ENCODE data around the gene CADPS.

Gene CADPS

DNA sequence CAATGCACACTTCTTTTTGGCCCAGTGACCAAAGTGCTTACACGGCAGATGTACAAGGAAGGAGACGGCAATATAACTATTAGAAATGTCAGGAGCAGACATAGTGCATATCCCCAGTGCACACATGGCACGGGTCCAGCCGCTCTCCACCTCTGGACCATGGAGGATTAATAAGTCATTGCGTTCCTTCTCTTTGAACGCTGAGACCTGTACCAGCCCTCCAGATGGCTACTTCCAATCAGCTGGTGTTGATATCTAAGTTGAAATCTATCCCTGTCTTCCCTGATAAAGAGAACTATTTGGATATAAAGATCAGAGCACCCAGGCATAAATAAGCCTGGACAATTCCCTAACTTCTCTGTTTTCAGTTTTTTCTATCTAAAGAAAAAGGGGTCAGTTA is 212.5 kb downstream of the CADPS start:
- TF ChIP-seq TAF1 (IDR thresholded peaks at IDR 0.05; ENCODE audit: borderline replicate concordance, insufficient read depth, low read length) (no peak), REST (IDR thresholded peaks at IDR 0.05; ENCODE audit: insufficient read depth in 1 of 2, low read depth in 2 of 2, low read length in 2 of 2) (no peak), FOXP2 (optimal IDR thresholded peaks at IDR 0.05; ENCODE audit: borderline replicate concordance, extremely low read depth, extremely low read length, insufficient read depth) (no peak), POLR2AphosphoS5 (IDR thresholded peaks at IDR 0.05; ENCODE audit: low read depth, low read length) (no peak), SIN3A (IDR thresholded peaks at IDR 0.05; ENCODE audit: borderline replicate concordance, insufficient read depth, low read length) (no peak)

DNA sequence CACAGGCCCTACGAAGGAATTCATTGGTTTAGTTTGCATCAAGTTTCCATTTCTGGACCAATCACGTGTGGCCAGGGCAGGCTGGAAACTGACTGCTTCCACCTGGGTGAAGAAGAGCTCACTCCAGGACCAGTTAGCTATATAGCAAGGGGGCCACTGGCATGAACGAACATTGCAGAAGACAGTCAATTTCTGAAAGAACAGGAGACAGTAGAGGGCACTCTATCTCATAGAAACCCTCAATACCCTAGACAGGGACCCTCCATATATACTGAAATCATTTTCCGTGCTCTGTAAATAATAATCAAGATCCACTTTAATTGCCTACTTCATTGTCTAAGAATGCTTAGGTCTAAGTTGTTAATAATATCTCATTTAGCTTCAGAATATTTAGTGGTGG is 215.6 kb downstream of the CADPS start:
- no peak for TF ChIP-seq FOXP2 (optimal IDR thresholded peaks at IDR 0.05; ENCODE audit: borderline replicate concordance, extremely low read depth, extremely low read length, insufficient read depth)
- TF ChIP-seq SIN3A (IDR thresholded peaks at IDR 0.05; ENCODE audit: borderline replicate concordance, insufficient read depth, low read length) = no peak
- no peak for TF ChIP-seq TAF1 (IDR thresholded peaks at IDR 0.05; ENCODE audit: borderline replicate concordance, insufficient read depth, low read length)
- no peak for TF ChIP-seq POLR2AphosphoS5 (IDR thresholded peaks at IDR 0.05; ENCODE audit: low read depth, low read length)
- no peak for TF ChIP-seq REST (IDR thresholded peaks at IDR 0.05; ENCODE audit: insufficient read depth in 1 of 2, low read depth in 2 of 2, low read length in 2 of 2)

- TF ChIP-seq REST (IDR thresholded peaks at IDR 0.05; ENCODE audit: insufficient read depth in 1 of 2, low read depth in 2 of 2, low read length in 2 of 2) (no peak), TAF1 (IDR thresholded peaks at IDR 0.05; ENCODE audit: borderline replicate concordance, insufficient read depth, low read length) (no peak), POLR2AphosphoS5 (IDR thresholded peaks at IDR 0.05; ENCODE audit: low read depth, low read length) (no peak)
Measured at GRCh38 chr3:62655691-62656063, 219.5 kb downstream of the CADPS start.

GRCh38 chr3:62655056-62655690 is 220.0 kb downstream of the CADPS start:
- TF ChIP-seq TAF1 (IDR thresholded peaks at IDR 0.05; ENCODE audit: borderline replicate concordance, insufficient read depth, low read length) = no peak
- TF ChIP-seq REST (IDR thresholded peaks at IDR 0.05; ENCODE audit: insufficient read depth in 1 of 2, low read depth in 2 of 2, low read length in 2 of 2) = no peak
- no peak for TF ChIP-seq POLR2AphosphoS5 (IDR thresholded peaks at IDR 0.05; ENCODE audit: low read depth, low read length)
- no peak for TF ChIP-seq FOXP2 (optimal IDR thresholded peaks at IDR 0.05; ENCODE audit: borderline replicate concordance, extremely low read depth, extremely low read length, insufficient read depth)
- no peak for TF ChIP-seq SIN3A (IDR thresholded peaks at IDR 0.05; ENCODE audit: borderline replicate concordance, insufficient read depth, low read length)

DNA sequence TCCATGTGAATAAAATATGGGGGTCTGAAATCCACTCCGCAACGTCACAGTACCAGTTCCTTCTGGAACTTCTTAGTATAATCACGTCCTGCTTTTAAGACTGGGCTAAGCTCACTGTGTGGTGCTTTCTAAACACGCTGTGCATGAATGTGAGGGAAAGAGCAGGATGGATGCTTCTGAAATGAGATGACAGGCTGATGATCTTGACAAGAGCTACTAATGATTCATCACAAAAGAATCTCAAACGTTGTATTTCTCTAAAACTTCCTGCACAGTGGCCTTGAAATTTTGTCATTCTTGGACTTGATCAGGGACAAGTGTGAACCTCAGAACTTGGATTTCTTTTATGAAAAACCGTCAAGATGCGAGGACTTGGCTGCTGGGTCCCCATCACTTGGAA is 221.4 kb downstream of the CADPS start:
- TF ChIP-seq SIN3A (IDR thresholded peaks at IDR 0.05; ENCODE audit: borderline replicate concordance, insufficient read depth, low read length) (no peak), TAF1 (IDR thresholded peaks at IDR 0.05; ENCODE audit: borderline replicate concordance, insufficient read depth, low read length) (no peak), REST (IDR thresholded peaks at IDR 0.05; ENCODE audit: insufficient read depth in 1 of 2, low read depth in 2 of 2, low read length in 2 of 2) (no peak), FOXP2 (optimal IDR thresholded peaks at IDR 0.05; ENCODE audit: borderline replicate concordance, extremely low read depth, extremely low read length, insufficient read depth) (no peak), POLR2AphosphoS5 (IDR thresholded peaks at IDR 0.05; ENCODE audit: low read depth, low read length) (no peak)

All from PFSK-1 (cell line).